ENCODE results near the gene GPRIN3.

GRCh38 chr4:89298155-89298554 is 9.4 kb downstream of the GPRIN3 start:
- TF ChIP-seq CTCF (IDR thresholded peaks at IDR 0.05) (no peak), POLR2AphosphoS5 (IDR thresholded peaks at IDR 0.05) (peak in 2 of 3 donors; percentile 21 to 60), POLR2A (IDR thresholded peaks at IDR 0.05) (no peak), EP300 (IDR thresholded peaks at IDR 0.05) (no peak)

All from stomach (tissue), 4 donors.